HG03378 (cell line): ENCODE measurements around the gene NDUFB2.
"Not testable (repeated sequence)": the region's sequence is repeated elsewhere in the genome, so short reads cannot be mapped to it uniquely, and the experiment has no call there.

Source experiments
- ATAC-seq: cut with Tn5 transposase; IDR thresholded peaks from one replicate; pipeline ENCODE4 v1.9.1; 2021; ENCODE audit warnings: mild to moderate bottlenecking, moderate library complexity; ENCODE audit not compliant: unreplicated experiment

NDUFB2 gene

GRCh38 chr7:140689199-140690152 lies 7.0 kb upstream of the NDUFB2 start:
- no peak for ATAC-seq

DNA sequence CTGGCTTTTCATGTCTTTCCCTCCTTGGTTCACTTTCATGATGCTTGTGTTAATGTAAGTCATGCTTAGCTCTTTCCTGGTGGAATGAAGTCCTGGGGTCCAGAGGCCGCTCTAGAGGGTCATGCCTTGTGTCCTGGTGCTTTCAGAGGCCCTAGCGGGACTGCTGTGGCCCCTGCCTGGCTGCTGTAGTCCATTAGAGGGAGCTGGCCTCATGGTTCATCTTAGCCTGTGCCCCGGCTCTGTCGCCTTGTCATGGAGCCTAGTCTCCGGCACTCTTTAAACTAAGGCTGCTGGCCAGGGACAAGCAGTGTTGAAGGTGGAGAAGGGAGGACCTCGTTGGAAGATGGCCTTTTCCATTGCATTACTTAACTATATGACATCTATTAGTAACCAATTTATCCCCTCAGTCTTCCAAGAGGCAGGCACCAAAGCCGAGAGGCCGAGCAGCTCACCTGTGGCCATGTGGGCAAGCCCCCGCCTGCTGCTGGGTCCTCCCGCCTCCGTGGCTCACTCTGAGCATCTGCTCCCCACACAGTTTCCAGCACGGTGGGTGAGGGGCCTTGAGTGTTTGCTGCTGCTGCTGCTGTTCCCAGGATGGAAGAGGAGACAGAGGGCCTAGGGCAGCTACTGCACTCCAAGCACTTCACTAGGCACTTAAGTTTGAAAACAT lies 5.0 kb upstream of the NDUFB2 start:
- no peak for ATAC-seq

DNA sequence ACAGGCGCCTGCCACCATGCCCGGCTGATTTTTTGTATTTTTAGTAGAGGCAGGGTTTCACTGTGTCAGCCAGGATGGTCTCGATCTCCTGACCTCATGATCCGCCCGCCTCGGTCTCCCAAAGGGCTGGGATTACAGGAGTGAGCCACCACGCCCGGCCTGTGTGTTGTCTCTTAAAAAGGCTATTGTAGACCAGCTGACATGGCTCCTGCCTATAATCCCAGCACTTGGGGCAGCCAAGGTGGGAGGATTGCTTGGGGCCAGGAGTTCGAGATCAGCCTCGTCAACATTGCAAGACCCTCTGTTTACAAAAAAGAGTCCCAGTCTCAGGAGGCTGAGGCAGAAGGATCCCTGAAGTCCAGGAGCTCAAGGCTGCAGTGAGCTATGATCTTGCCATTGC lies 2.7 kb upstream of the NDUFB2 start:
- ATAC-seq: not testable (repeated sequence)

- ATAC-seq: no peak
These were observed 1.9 kb upstream of the NDUFB2 start for GRCh38 chr7:140694592-140694991.

DNA sequence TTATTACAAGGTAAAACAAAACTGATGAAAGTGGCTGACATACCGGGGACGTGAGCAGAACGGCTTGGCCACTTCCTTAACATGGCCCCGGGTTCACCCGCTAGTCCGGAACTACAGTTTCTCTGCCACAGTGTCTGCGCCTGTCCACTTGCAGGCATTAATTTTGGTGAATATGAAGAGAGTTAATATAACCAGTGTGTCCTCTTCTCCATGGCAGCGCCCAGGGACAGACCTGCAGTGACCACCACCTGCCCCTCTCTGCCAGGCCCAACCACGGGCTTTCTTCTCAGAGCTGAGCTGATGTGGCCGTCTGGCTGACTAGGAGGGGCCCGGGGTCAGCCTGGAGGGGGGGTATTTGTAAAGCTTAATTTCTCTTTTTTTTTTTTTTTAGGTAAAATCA lies 1.1 kb upstream of the NDUFB2 start:
- ATAC-seq: no peak

DNA sequence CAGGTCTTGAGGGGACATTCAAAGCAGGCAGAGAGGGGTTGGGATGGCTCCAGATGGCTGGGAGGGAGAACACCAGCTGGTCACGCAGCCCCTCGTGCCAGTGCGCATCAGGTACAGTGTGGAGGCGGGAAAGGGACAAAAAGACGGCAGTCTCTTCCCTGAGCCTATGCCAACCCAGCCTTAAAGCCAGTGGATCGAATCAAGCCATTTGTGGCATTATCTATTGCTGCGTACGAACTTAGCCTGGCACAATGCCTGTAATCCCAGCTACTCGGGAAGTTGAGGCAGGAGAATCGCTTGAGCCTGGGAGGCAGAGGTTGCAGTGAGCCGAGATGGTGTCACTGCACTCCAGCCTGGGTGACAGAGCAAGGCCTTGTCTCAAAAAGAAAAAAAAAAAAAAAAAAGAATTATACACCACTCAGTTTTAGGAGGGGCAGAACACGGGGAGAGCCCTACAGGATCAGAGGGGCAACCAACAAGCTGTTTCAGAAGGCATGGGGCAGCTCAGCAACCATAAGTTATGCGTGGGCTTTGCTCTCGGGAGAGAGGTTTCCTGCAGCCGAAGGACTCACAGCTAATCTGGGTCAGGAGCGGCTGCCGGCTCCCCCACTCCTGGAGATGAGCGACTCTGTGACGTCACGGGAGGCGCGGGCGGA lies 356 bp upstream of the NDUFB2 start:
- no peak for ATAC-seq

DNA sequence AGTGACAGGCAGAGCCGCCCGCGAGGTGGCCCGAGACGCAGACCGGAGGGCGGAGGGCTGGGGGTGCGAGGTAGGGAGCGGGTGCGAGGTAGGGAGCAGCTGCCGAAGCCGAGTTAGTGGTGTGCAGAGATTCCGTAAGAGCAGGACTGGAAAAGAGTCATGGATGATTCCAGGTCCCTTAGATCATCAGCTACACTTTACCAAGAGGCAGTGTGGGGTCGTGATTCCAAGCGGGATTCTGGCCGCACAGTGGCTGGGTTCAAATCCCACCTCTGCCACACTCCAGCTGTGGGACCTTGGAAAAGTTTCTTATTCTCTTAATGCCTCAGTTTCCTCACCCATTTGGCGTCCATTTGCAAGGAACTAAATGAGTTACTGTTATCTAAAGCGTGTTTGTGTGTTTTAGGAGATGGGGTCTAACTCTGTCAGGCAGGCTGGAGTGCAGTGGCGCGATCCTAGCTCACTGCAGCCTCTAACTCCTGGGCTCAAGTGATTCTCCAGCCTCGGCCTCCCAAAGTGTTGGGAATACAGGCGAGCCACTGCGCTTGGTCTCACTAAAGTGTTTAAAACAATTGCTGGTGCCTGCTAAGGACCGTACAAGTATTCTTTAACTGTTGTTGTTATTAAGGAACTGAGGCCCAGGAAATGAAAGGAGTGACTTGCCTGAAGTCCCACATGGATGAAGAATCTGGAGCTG lies 1.1 kb downstream of the NDUFB2 start:
- no peak for ATAC-seq

DNA sequence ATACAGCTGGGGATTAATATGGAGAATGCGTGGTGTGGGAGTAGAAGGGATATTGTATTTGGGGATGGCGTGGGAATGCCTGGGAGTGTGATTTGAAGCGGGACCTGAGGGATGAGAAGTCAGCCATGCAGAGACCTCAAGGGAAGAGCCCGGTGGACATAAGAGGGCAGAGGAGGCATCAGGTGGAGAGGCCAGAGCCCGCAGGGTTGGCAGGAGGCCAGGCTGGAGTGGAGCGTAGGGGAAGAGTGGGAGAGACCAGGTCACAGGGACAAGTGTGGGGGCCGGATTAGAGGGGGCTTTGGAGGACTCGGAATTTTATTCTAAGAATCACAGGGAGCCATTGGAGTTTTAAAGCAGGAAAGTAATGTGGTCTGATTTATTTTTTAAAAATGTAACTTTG lies 2.0 kb downstream of the NDUFB2 start:
- no peak for ATAC-seq

DNA sequence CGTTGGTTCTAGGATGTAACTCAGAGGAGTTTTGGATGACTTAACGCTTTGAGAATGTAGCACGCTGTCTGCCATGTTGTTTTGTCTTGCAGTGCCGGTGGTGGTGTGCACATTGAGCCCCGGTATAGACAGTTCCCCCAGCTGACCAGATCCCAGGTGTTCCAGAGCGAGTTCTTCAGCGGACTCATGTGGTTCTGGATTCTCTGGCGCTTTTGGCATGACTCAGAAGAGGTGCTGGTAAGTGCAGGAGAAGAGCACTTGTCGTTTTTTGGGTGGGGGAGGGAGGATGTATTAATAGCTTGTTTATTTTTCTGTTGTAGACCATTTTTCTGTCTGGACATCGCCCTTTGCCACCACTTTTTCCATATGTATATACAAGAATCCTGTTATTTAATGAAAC lies 6.3 kb downstream of the NDUFB2 start:
- ATAC-seq: no peak

DNA sequence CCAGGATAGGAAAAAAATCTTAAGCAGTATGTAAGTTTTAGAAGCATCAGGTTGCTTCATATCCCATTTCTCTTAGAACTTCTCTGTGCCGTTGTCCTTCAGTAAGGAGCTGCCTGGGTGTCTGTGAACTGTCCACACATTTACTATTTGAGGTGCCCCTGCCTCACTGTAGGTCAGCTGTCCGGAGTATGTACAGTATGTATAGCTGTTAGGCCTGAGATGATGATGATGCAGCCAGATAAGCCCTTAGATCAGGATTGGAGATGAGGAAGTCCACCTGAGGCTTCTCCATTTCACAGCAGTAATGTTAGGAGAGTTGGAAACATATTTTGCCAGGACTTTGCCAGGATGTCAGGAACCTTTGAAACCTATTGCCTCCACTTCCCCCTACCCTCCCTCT lies 7.7 kb downstream of the NDUFB2 start:
- ATAC-seq: no peak

GRCh38 chr7:140707132-140707531 lies 10.6 kb downstream of the NDUFB2 start:
- ATAC-seq: no peak

DNA sequence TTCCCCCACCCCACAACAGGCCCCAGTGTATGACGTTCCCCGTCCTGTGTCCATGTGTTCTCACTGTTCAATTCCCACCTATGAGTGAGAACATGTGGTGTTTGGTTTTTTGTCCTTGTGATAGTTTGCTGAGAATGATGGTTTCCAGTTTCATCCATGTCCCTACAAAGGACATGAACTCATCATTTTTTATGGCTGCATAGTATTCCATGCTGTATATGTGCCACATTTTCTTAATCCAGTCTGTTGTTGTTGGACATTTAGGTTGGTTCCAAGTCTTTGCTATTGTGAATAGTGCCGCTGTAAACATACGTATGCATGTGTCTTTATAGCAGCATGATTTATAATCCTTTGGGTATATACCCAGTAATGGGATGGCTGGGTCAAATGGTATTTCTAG lies 12.3 kb downstream of the NDUFB2 start:
- ATAC-seq: not testable (repeated sequence)

DNA sequence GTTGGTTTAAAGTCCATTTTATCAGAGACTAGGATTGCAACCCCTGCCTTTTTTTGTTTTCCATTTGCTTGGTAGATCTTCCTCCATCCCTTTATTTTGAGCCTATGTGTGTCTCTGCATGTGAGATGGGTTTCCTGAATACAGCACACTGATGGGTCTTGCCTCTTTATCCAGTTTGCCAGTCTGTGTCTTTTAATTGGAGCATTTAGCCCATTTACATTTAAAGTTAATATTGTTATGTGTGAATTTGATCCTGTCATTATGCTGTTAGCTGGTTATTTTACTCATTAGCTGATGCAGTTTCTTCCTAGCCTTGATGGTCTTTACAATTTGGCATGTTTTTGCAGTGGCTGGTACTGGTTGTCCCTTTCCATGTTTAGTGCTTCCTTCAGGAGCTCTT lies 15.9 kb downstream of the NDUFB2 start:
- not testable (repeated sequence) for ATAC-seq

DNA sequence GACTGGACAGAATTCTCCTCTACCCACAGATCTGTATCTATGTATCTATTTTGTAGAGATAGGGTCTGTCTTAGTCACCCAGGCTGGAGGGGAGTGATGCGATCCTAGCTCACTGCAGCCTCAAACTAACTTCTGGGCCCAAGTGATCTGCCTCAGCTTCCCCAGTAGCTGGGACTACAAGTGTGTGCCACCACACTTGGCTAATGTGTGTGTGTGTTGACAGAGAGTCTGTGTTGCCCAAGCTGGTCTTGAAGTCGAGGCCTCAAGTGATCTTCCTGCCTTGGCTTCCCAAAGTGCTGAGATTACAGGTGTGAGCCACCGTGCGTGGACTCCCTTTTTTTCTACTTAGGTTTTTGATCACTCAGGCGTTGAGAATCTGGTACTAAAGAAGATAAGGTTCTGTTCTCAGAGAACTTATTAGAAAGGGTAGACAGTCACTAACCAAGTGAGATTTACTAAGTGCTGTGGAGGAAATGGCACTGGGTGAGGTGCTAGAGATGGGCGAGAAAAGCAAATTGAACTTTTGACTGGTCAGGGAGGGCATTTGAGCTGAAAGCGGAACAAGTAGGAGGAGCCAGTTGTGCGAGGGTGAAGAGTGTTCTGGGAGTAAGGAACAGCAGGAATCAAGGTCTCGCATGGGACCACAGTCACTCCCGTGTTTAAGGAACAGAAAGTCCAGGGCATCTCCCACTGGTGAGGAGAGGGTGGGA lies 18.0 kb downstream of the NDUFB2 start:
- ATAC-seq: no peak

GRCh38 chr7:140719721-140720120 lies 23.2 kb downstream of the NDUFB2 start:
- no peak for ATAC-seq

DNA sequence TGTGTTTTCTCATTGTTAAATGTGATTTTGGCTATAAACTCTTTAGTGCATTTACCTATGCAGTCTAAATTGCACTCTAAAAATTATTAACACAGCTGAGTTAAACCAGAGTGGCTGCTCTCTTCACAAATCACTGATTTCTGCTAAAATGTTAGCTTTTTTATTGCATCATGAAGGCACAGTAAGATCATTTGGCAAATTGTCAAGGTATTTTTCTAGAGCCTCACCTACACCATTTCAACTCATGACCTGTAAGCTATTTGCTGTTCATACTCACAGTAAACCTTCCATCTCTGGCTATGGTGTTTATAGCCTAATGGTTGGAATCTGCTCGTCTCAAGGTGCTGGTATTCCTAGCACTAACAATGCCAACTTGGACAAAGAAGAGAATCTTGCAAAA lies 25.7 kb downstream of the NDUFB2 start:
- no peak for ATAC-seq

- no peak for ATAC-seq
These were observed 26.5 kb downstream of the NDUFB2 start for GRCh38 chr7:140723006-140723405.

DNA sequence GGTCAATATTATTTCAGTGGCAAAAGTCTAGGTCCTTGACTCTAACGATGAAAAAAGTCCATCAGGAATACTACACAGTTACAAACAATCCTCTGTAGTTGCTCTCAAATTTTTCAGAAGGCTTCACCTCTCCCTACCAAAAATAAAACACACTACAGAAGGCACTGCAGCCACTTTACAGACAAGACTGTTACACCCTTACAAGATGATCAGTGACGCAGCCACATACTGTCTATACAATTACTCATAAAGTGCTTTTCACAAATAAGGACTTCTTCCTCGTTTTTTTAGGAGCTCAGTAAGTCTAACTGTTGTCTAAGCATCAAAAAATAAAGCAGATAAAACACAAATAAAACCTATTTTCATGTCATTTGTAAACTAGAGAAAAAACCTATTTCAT lies 27.1 kb downstream of the NDUFB2 start:
- no peak for ATAC-seq

DNA sequence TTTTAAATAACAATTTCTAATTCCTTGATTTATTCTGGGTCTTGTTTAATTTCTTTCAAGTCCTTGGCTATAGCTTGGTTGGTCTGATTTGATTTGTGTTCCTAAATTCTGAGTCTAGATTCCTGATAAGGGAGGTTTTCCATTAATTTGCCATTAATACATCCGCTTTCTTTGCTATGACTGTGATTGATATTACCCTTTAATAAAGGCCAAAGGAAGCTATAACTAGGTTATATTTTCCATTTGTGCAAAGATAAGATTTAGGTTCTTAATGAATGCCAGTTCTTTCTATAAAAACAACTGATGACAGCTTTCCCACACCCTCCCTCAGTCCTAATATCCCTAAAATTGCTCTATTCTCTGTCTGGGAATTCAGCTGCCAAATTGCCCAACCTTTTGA lies 28.2 kb downstream of the NDUFB2 start:
- ATAC-seq: no peak

DNA sequence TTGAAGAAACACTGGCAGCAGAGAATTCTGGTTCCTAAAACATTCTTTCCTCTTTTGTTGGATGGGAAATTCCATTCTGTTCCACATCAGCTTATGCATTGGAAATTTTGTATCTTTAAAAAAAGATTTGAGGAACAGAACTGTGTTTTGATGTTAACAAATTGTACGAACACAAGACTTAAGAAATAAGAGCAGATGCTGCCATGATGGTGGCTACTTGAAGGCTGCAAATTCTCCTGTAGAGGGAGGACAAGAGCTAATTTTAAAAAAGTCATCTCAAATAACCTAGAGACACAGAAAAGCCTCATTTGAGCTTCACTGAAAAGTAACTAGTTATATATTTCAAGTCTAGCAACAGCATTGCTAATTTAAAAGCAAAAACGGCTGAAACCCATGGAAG lies 29.8 kb downstream of the NDUFB2 start:
- ATAC-seq: no peak

DNA sequence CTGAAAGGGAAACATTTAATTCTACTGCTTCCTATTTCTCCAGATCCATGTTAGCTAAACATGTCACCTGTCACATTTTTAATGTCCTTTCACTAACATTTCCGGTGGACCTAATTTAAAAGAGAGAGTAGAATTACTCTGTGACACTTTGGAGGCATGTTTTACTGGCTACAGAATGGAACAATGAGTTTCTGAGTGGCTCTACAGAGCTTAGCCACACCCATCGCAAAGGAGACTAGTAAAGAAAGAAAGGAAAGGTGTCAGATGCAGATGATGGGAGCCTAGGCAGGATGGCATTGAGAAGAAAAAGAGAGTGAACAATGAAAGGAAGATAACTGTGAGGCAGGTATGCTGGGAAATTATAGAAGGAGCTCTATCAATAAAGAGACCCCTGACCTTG lies 35.9 kb downstream of the NDUFB2 start:
- ATAC-seq: no peak
